ENCODE measurements around the gene C14orf119. TPM values are rescaled to one million over a fixed set of nuclear protein-coding genes. Genes with fewer than 3 reads are reported as not detected.

The C14orf119 gene
- total RNA-seq, 1 experiment from 2014 or later, result 39.6 TPM

GRCh38 chr14:23125933-23126524 is 30.7 kb downstream of the C14orf119 start:
- no peak for DNase-seq (ENCODE audit: low read depth, low spot score)
- ChIA-PET CTCF (no interaction called here), POLR2A (interaction anchor here (0.6 kb wide), 1 partner anchor 38 kb away, joined by 3 read pairs; no protein-coding TSS in a partner anchor)
- in situ Hi-C loops (cut with HindIII; ENCODE audit: low pct_unique_long_range_greater_than_20kb, low sequenced_read_pairs), result no loop called here
- Histone ChIP-seq H3K9me3 (ENCODE audit: control insufficient read depth, insufficient read depth, low read depth, low read length) (no peaks in the 10 kb centered on the region), H3K36me3 (ENCODE audit: control insufficient read depth, insufficient read depth, low read length) (no peaks in the 10 kb centered on the region), H3K4me3 (ENCODE audit: low read depth in 2 of 2, low read length in 2 of 2) (no peak overlapping the region), H3K27me3 (ENCODE audit: control insufficient read depth, insufficient read depth, low read length) (no peaks in the 10 kb centered on the region; the same call in 1 of the 2 replicates), H3K4me1 (ENCODE audit: control insufficient read depth, insufficient read depth, low read length) (no peaks in the 10 kb centered on the region), H3K27ac (ENCODE audit: low read length) (no peak overlapping the region)
- no peak for ATAC-seq
- TF ChIP-seq, protein P1, sequence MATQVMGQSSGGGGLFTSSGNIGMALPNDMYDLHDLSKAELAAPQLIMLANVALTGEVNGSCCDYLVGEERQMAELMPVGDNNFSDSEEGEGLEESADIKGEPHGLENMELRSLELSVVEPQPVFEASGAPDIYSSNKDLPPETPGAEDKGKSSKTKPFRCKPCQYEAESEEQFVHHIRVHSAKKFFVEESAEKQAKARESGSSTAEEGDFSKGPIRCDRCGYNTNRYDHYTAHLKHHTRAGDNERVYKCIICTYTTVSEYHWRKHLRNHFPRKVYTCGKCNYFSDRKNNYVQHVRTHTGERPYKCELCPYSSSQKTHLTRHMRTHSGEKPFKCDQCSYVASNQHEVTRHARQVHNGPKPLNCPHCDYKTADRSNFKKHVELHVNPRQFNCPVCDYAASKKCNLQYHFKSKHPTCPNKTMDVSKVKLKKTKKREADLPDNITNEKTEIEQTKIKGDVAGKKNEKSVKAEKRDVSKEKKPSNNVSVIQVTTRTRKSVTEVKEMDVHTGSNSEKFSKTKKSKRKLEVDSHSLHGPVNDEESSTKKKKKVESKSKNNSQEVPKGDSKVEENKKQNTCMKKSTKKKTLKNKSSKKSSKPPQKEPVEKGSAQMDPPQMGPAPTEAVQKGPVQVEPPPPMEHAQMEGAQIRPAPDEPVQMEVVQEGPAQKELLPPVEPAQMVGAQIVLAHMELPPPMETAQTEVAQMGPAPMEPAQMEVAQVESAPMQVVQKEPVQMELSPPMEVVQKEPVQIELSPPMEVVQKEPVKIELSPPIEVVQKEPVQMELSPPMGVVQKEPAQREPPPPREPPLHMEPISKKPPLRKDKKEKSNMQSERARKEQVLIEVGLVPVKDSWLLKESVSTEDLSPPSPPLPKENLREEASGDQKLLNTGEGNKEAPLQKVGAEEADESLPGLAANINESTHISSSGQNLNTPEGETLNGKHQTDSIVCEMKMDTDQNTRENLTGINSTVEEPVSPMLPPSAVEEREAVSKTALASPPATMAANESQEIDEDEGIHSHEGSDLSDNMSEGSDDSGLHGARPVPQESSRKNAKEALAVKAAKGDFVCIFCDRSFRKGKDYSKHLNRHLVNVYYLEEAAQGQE (IDR thresholded peaks at IDR 0.05; ENCODE audit: insufficient read depth in 1 of 2, low read depth in 2 of 2, low read length in 1 of 2), result no peak
- TF ChIP-seq TCF7L2 (IDR thresholded peaks at IDR 0.05; ENCODE audit: low read depth, low read length), result no peak
- no peak for TF ChIP-seq CTCF (IDR thresholded peaks at IDR 0.05)
- TF ChIP-seq SIN3A (IDR thresholded peaks at IDR 0.05; ENCODE audit: borderline replicate concordance, insufficient read depth, low read depth, low read length), result no peak
- TF ChIP-seq POLR2AphosphoS5 (IDR thresholded peaks at IDR 0.05; ENCODE audit: low read depth, low read length), result no peak
- intact Hi-C loops (cut with micrococcal nuclease; ENCODE audit: unreplicated experiment), result no loop called here
- BruUV-seq (replicated peaks), result no TSS peak

- Histone ChIP-seq H3K4me1 (ENCODE audit: control insufficient read depth, insufficient read depth, low read length) (no peaks in the 10 kb centered on the region), H3K9me3 (ENCODE audit: control insufficient read depth, insufficient read depth, low read depth, low read length) (no peaks in the 10 kb centered on the region), H3K27me3 (ENCODE audit: control insufficient read depth, insufficient read depth, low read length) (no peaks in the 10 kb centered on the region; the same call in 1 of the 2 replicates), H3K36me3 (ENCODE audit: control insufficient read depth, insufficient read depth, low read length) (no peaks in the 10 kb centered on the region), H3K4me3 (ENCODE audit: low read depth in 2 of 2, low read length in 2 of 2) (no peak overlapping the region), H3K27ac (ENCODE audit: low read length) (no peak overlapping the region)
- POLR2A ChIA-PET, result no interaction called here
- no peak for ATAC-seq
- in situ Hi-C loops (cut with HindIII; ENCODE audit: low pct_unique_long_range_greater_than_20kb, low sequenced_read_pairs), result no loop called here
- CTCF ChIA-PET, result no interaction called here
- BruUV-seq (replicated peaks), result no TSS peak
- TF ChIP-seq POLR2AphosphoS5 (IDR thresholded peaks at IDR 0.05; ENCODE audit: low read depth, low read length) (no peak), TCF7L2 (IDR thresholded peaks at IDR 0.05; ENCODE audit: low read depth, low read length) (no peak), CTCF (IDR thresholded peaks at IDR 0.05) (no peak), SIN3A (IDR thresholded peaks at IDR 0.05; ENCODE audit: borderline replicate concordance, insufficient read depth, low read depth, low read length) (no peak)
- TF ChIP-seq, protein P1 (IDR thresholded peaks at IDR 0.05; ENCODE audit: insufficient read depth in 1 of 2, low read depth in 2 of 2, low read length in 1 of 2), result no peak
- intact Hi-C loops (cut with micrococcal nuclease; ENCODE audit: unreplicated experiment), result no loop called here
- DNase-seq (ENCODE audit: low read depth, low spot score), result no peak
Observed at GRCh38 chr14:23126548-23127278, 31.4 kb downstream of the C14orf119 start.

Data from Panc1 (cell line).